Measurements from ENCODE around the gene BCR.

BCR gene

DNA sequence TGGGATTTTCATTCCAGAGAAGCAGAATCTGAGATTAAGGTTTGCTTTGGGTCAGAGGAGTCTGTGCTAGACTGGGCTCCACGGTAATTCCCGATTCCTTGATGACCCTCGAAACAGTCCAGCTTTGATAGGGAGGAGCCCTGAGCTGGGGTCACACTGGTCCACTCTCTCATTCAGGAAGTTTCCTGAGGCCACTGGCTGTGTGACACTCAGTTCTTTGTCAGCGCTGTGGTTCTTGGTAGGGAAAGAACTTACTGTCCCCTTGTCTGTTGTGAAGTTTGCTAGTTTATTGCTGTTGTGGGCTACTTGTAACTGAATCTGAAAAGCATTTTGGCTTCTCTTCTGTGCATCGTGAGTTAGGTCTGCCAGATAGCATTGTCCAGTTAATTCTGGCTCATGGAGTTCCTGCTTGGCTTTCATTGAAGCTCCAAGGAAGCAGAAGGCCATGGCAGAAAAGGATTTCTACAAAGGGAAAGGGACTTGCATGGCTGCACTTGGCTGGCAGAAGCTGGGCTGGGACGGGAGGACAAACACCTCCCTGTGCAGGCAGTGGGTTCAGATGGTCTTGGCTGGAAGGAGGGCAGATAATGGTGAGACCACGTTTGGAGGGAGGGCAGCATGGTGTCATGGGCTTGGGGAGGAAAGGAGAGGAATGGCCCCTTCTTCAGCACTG, 23.3 kb downstream of the BCR start:
- Histone ChIP-seq H3K36me3 (ENCODE audit: insufficient read depth) (no peaks in the 10 kb centered on the region), H3K4me3 (IDR thresholded peaks at IDR 0.05; ENCODE audit: insufficient read depth, low read depth, low read length) (no peak overlapping the region), H3K79me2 (ENCODE audit: insufficient read depth, low read depth) (peaks cover 96% of the 10 kb centered on the region), H3K27ac (no peak overlapping the region), H3K27me3 (ENCODE audit: insufficient read depth, low read depth) (no peaks in the 10 kb centered on the region), H4K20me1 (ENCODE audit: insufficient read depth) (peaks cover 15% of the 10 kb centered on the region), H3K4me1 (ENCODE audit: low read depth, poor library complexity, severe bottlenecking) (peaks cover 18% of the 10 kb centered on the region), H2AFZ (ENCODE audit: low read depth) (no peak overlapping the region), H3K4me2 (no peak overlapping the region), H3K9ac (no peak overlapping the region)
- TF ChIP-seq, protein P1, sequence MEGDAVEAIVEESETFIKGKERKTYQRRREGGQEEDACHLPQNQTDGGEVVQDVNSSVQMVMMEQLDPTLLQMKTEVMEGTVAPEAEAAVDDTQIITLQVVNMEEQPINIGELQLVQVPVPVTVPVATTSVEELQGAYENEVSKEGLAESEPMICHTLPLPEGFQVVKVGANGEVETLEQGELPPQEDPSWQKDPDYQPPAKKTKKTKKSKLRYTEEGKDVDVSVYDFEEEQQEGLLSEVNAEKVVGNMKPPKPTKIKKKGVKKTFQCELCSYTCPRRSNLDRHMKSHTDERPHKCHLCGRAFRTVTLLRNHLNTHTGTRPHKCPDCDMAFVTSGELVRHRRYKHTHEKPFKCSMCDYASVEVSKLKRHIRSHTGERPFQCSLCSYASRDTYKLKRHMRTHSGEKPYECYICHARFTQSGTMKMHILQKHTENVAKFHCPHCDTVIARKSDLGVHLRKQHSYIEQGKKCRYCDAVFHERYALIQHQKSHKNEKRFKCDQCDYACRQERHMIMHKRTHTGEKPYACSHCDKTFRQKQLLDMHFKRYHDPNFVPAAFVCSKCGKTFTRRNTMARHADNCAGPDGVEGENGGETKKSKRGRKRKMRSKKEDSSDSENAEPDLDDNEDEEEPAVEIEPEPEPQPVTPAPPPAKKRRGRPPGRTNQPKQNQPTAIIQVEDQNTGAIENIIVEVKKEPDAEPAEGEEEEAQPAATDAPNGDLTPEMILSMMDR (conservative IDR thresholded peaks at IDR 0.05; ENCODE audit: low read depth, low read length) = no peak

DNA sequence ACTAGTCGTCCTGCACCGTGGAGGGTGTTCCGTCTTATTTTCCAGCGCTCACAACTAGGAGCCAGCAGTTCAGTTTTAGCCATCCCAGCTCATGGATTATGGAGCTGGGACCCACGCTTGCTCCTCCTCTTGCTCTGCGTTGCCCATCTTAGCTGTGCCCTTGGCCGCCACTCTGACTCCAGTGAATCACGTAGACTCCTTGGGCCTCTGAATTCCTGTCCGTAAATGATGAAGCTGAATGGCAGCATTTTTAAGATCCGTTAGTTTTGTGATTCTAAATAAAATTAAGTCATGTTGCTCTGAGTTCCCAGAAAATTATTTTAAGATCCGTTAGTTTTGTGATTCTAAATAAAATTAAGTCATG, 23.8 kb downstream of the BCR start:
- H3K9ac ChIP-seq = no peak overlapping the region
- H3K27ac ChIP-seq = no peak overlapping the region
- H3K79me2 ChIP-seq (ENCODE audit: insufficient read depth, low read depth) = peaks cover 96% of the 10 kb centered on the region
- H3K4me3 ChIP-seq (IDR thresholded peaks at IDR 0.05; ENCODE audit: insufficient read depth, low read depth, low read length) = no peak overlapping the region
- no peaks in the 10 kb centered on the region for H3K36me3 ChIP-seq (ENCODE audit: insufficient read depth)
- no peak overlapping the region for H3K4me2 ChIP-seq
- H3K27me3 ChIP-seq (ENCODE audit: insufficient read depth, low read depth) = no peaks in the 10 kb centered on the region
- H3K4me1 ChIP-seq (ENCODE audit: low read depth, poor library complexity, severe bottlenecking) = peaks cover 18% of the 10 kb centered on the region
- peaks cover 15% of the 10 kb centered on the region for H4K20me1 ChIP-seq (ENCODE audit: insufficient read depth)
- TF ChIP-seq, protein P1 (conservative IDR thresholded peaks at IDR 0.05; ENCODE audit: low read depth, low read length) = no peak
- H2AFZ ChIP-seq (ENCODE audit: low read depth) = no peak overlapping the region

DNA sequence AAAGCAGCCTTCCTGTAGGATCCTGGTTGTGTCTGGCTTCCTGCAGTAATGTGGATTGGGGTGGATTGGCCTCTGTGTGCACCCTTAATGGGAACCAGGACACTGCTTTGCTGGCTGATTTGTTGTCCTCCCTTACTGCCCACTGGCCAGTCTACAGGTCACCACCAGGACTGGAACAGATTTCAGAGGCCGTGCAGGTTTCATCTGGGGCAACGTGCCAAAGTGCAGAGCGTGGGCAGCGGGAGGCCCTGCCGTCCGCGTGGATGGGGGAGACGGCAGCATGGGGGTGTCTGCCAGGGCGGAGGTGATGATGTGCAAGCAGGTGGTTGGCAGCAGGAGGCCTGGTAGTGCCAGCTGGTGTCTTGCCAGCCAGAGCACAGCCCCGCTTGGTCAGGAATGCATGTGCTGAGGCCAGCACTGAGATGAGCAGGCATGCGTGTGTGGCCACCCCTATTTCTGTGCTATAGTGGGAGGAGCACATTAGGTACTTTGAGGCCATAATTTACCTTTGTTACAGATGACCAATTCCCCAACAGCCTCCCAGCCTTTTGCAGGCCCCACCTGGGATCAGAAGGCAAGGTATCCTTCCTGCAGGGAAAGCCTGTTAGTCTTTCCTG, 24.3 kb downstream of the BCR start:
- no peak overlapping the region for H2AFZ ChIP-seq (ENCODE audit: low read depth)
- no peaks in the 10 kb centered on the region for H3K36me3 ChIP-seq (ENCODE audit: insufficient read depth)
- peaks cover 15% of the 10 kb centered on the region for H4K20me1 ChIP-seq (ENCODE audit: insufficient read depth)
- H3K27me3 ChIP-seq (ENCODE audit: insufficient read depth, low read depth) = no peaks in the 10 kb centered on the region
- no peak overlapping the region for H3K4me3 ChIP-seq (IDR thresholded peaks at IDR 0.05; ENCODE audit: insufficient read depth, low read depth, low read length)
- TF ChIP-seq, protein P1 (conservative IDR thresholded peaks at IDR 0.05; ENCODE audit: low read depth, low read length) = no peak
- H3K79me2 ChIP-seq (ENCODE audit: insufficient read depth, low read depth) = peaks cover 96% of the 10 kb centered on the region
- H3K4me1 ChIP-seq (ENCODE audit: low read depth, poor library complexity, severe bottlenecking) = peaks cover 18% of the 10 kb centered on the region
- no peak overlapping the region for H3K4me2 ChIP-seq
- H3K9ac ChIP-seq = no peak overlapping the region
- no peak overlapping the region for H3K27ac ChIP-seq

DNA sequence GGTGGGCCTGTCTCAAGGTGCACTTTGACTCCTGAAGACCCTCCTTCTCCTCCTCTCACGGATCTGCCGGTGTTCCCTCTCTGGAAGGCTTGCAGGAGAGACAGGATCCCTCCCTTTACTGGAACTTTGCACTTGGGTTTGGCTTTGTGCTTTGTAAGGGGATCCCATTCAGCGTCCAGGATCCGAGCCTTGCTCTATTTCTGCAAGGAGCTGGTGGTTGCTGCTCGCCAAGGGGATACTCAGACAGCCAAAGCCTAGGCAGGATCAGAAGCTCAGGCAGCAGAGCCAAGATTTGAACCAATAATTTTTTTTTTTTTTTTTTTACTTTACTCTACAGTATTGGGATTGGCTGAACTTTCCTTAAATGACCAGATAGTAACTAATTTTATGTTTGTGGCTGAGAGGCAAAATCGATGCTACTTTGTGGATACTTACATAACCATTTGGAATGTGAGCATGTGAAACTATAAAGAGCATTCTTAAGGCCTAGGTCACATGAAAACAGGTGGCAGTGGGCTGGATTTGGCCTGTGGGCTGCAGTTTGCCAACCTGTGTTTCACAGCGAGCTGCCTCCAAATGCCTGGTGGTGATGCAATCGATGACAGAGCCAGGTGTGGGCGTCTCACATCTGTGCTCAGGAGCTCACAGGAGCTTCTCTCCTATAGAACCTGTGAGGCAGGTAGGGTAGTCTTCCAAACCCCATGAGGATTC, 25.2 kb downstream of the BCR start:
- H3K4me2 ChIP-seq = 0 out of 2 replicates have a peak overlapping the region, but pooled peaks have one; percentile 21
- H2AFZ ChIP-seq (ENCODE audit: low read depth) = no peak overlapping the region
- no peaks in the 10 kb centered on the region for H3K36me3 ChIP-seq (ENCODE audit: insufficient read depth)
- no peak overlapping the region for H3K27ac ChIP-seq
- peaks cover 20% of the 10 kb centered on the region for H3K4me1 ChIP-seq (ENCODE audit: low read depth, poor library complexity, severe bottlenecking)
- peaks cover 15% of the 10 kb centered on the region for H4K20me1 ChIP-seq (ENCODE audit: insufficient read depth)
- H3K4me3 ChIP-seq (IDR thresholded peaks at IDR 0.05; ENCODE audit: insufficient read depth, low read depth, low read length) = no peak overlapping the region
- no peak overlapping the region for H3K9ac ChIP-seq
- peaks cover 96% of the 10 kb centered on the region for H3K79me2 ChIP-seq (ENCODE audit: insufficient read depth, low read depth)
- no peaks in the 10 kb centered on the region for H3K27me3 ChIP-seq (ENCODE audit: insufficient read depth, low read depth)
- TF ChIP-seq, protein P1 (conservative IDR thresholded peaks at IDR 0.05; ENCODE audit: low read depth, low read length) = no peak
